Prostate gland (tissue), 2 donors: ENCODE data around the gene SLC22A17. TPM values are rescaled to one million over a fixed set of nuclear protein-coding genes. Genes with fewer than 3 reads are reported as not detected.
A peak's percentile ranks its signal among the peaks of the same experiment; 100 is the strongest.

Source experiments
- DNase-seq: peaks from one replicate; pipeline ENCODE4 v3.0.0-alpha.2; 2019; ENCODE audit warnings: low spot score
- H3K27ac ChIP-seq, 2 donors: fragments of 200-600 bp; sonication (generic); 2 replicates each; pipeline ENCODE4 v1.5.1; 2017 to 2019
- H3K27me3 ChIP-seq: fragments of 200-600 bp; sonication (generic); replicated peaks from 2 replicates; pipeline ENCODE4 v1.5.1; 2019; ENCODE audit not compliant: insufficient read depth
- H3K36me3 ChIP-seq, 2 donors: fragments of 200-600 bp; sonication (generic); 1 replicate in 1 of 2; 2 replicates in 1 of 2; pipeline versions ENCODE4 v1.5.1 to v1.8.1; 2017 to 2019
- H3K4me1 ChIP-seq: fragments of 200-600 bp; sonication (generic); replicated peaks from 2 replicates; pipeline ENCODE4 v1.5.1; 2019
- H3K4me3 ChIP-seq, 2 donors: fragments of 200-600 bp; sonication (generic); 2 replicates each; pipeline ENCODE4 v1.5.1; 2017 to 2019
- H3K9me3 ChIP-seq: fragments of 200-600 bp; sonication (generic); 2 replicates; pipeline ENCODE4 v1.5.1; 2017
- POLR2A ChIP-seq: fragments of 450-650 bp; IDR thresholded peaks from one replicate; pipeline ENCODE4 v1.6.1; 2016; ENCODE audit warnings: antibody characterized with exemption, mild to moderate bottlenecking
- POLR2AphosphoS5 ChIP-seq: sonication (generic); formaldehyde crosslinking; IDR thresholded peaks from one replicate; pipeline ENCODE4 v1.6.1; 2017; ENCODE audit warnings: antibody characterized with exemption
- WGBS: methylation state at CpG from one replicate; pipeline ENCODE4 v1.1.5; 2018; 5-methylcytosine and 5-hydroxymethylcytosine counted together
- intact Hi-C: fragments of 100-400 bp; cut with DNase I; formaldehyde crosslinking; loops from one replicate; pipeline ENCODE4 v1.14.2; 2022
- total RNA-seq, 2 donors: library from RNA; depleted of rRNA; stranded (reverse); fragments of >200 nt; gene quantifications; one replicate each; pipeline ENCODE4 v1.1.0, GENCODE V29; 2016
- TF ChIP-seq, protein P1 (sequence below), 4 experiments: fragments of 200-600 bp in 2 of 4; fragments of 450-650 bp in 2 of 4; sonication (generic) in 2 of 4; IDR thresholded peaks; 1 replicate in 3 of 4; 2 replicates in 1 of 4; pipeline ENCODE4 v1.5.1; 2016 to 2019; ENCODE audit warnings: antibody characterized with exemption in 4 of 4, mild to moderate bottlenecking in 2 of 4, moderate library complexity in 2 of 4

The SLC22A17 gene
- total RNA-seq, 2 donors from 2014 or later = 207 to 351 TPM

- Histone ChIP-seq H3K27me3 (no peaks in the 10 kb centered on the region), H3K36me3 (no peaks in the 10 kb centered on the region), H3K9me3 (no peaks in the 10 kb centered on the region), H3K4me1 (no peaks in the 10 kb centered on the region), H3K27ac (no peak overlapping the region), H3K4me3 (no peak overlapping the region)
- DNase-seq = no peak
- 89% methylated on average over 1 of the region's 1 CpG for WGBS
- TF ChIP-seq, protein P1, sequence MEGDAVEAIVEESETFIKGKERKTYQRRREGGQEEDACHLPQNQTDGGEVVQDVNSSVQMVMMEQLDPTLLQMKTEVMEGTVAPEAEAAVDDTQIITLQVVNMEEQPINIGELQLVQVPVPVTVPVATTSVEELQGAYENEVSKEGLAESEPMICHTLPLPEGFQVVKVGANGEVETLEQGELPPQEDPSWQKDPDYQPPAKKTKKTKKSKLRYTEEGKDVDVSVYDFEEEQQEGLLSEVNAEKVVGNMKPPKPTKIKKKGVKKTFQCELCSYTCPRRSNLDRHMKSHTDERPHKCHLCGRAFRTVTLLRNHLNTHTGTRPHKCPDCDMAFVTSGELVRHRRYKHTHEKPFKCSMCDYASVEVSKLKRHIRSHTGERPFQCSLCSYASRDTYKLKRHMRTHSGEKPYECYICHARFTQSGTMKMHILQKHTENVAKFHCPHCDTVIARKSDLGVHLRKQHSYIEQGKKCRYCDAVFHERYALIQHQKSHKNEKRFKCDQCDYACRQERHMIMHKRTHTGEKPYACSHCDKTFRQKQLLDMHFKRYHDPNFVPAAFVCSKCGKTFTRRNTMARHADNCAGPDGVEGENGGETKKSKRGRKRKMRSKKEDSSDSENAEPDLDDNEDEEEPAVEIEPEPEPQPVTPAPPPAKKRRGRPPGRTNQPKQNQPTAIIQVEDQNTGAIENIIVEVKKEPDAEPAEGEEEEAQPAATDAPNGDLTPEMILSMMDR (IDR thresholded peaks at IDR 0.05) = no peak
- TF ChIP-seq POLR2AphosphoS5 (no peak), POLR2A (no peak)
- intact Hi-C loops = no loop called here
Observed at GRCh38 chr14:23371865-23372264, 19.2 kb upstream of the SLC22A17 start.

GRCh38 chr14:23370221-23370620 lies 17.5 kb upstream of the SLC22A17 start:
- intact Hi-C loops = no loop called here
- Histone ChIP-seq H3K27me3 (no peaks in the 10 kb centered on the region), H3K4me3 (no peak overlapping the region), H3K36me3 (no peaks in the 10 kb centered on the region), H3K9me3 (no peaks in the 10 kb centered on the region), H3K4me1 (no peaks in the 10 kb centered on the region), H3K27ac (no peak overlapping the region)
- TF ChIP-seq POLR2AphosphoS5 (no peak), POLR2A (no peak)
- TF ChIP-seq, protein P1 (IDR thresholded peaks at IDR 0.05) = no peak
- WGBS = 29% methylated on average over 1 of the region's 1 CpG
- no peak for DNase-seq

GRCh38 chr14:23366426-23366921 lies 13.8 kb upstream of the SLC22A17 start:
- peaks cover 6% of the 10 kb centered on the region for H3K4me1 ChIP-seq
- peak; percentile 77 for DNase-seq
- H3K36me3 ChIP-seq = no peaks in the 10 kb centered on the region
- H3K9me3 ChIP-seq = no peaks in the 10 kb centered on the region
- H3K27me3 ChIP-seq = no peaks in the 10 kb centered on the region
- H3K4me3 ChIP-seq = peak overlapping the region; percentile 48 to 55
- 4% methylated on average over 34 of the region's 34 CpGs for WGBS
- intact Hi-C loops = no loop called here
- peak overlapping the region; percentile 97 to 98 for H3K27ac ChIP-seq
- TF ChIP-seq POLR2AphosphoS5 (peak; percentile 47), POLR2A (peak; percentile 61)
- TF ChIP-seq, protein P1 (IDR thresholded peaks at IDR 0.05) = no peak

DNA sequence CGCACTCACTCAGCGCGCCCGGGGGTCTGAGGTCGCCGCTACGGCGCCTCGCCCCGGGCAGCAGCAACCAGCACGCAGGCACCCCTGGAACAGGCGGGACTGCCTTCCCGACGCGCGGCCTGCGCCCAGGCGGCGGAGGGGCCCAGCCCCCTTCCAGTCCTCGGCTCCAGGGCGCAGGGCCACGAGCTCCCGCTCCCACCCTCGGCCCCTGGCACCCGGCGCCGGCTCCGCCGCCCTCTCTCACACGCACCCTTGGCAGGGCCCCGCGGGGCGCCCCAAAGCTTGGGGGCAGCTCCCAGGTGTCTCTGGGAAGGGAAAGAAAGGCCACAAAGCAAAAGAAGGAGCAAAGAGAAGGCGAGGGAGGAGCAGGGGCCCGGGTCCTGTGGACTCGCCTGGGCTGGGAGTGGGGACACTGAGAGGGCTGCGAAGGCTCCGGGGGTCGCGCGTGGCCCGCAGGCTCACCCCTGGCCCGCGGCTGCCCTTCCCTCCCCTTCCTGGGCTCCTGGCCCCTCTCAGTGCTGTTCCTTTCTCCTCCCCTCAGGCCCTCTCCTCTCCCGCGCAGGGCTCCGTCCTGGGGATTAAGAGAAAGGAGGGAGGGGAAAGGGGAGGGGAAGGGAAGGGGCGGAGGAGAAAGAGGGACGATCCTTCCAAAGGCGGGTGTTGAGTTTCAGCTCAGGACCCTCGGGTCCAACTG lies 13.2 kb upstream of the SLC22A17 start:
- TF ChIP-seq POLR2AphosphoS5 = peak; percentile 83
- peak; percentile 82 for TF ChIP-seq POLR2A
- TF ChIP-seq, protein P1 (IDR thresholded peaks at IDR 0.05) = no peak
- peak; percentile 79 for DNase-seq
- H3K27ac ChIP-seq = peak overlapping the region; percentile 97 to 98
- 2% methylated on average over 27 of the region's 51 CpGs for WGBS
- H3K4me3 ChIP-seq = peak overlapping the region; percentile 48 to 55
- no peaks in the 10 kb centered on the region for H3K9me3 ChIP-seq
- H3K4me1 ChIP-seq = peaks cover 6% of the 10 kb centered on the region
- no peaks in the 10 kb centered on the region for H3K27me3 ChIP-seq
- intact Hi-C loops = no loop called here
- H3K36me3 ChIP-seq = no peaks in the 10 kb centered on the region
